GM18870 (cell line): ENCODE data around the gene VTN.

ENCODE experiments used
- ATAC-seq: cut with Tn5 transposase; IDR thresholded peaks from one replicate; pipeline ENCODE4 v1.9.1; 2021; ENCODE audit warnings: moderate library complexity; ENCODE audit not compliant: unreplicated experiment

The VTN gene

GRCh38 chr17:28370744-28371103, 617 bp upstream of the VTN start:
- ATAC-seq, result no peak

- ATAC-seq, result no peak
Observed at GRCh38 chr17:28369684-28370034, 448 bp downstream of the VTN start.

GRCh38 chr17:28368915-28369683, 1.0 kb downstream of the VTN start:
- ATAC-seq, result no peak

- no peak for ATAC-seq
Observed at GRCh38 chr17:28368306-28368831, 1.7 kb downstream of the VTN start.

- no peak for ATAC-seq
Observed at GRCh38 chr17:28367641-28368305, 2.3 kb downstream of the VTN start.

- no peak for ATAC-seq
Observed at GRCh38 chr17:28366605-28367004, 3.5 kb downstream of the VTN start.

GRCh38 chr17:28365487-28365886, 4.6 kb downstream of the VTN start:
- no peak for ATAC-seq

GRCh38 chr17:28364665-28365363, 5.3 kb downstream of the VTN start, which contains the start of gene SEBOX:
Gene SEBOX, minus strand, starts transcription at chr17:28365199. Its CDS starts 48 bp downstream, at chr17:28365151.
- ATAC-seq, result no peak

GRCh38 chr17:28363776-28364650, 6.1 kb downstream of the VTN start:
- ATAC-seq, result no peak

- ATAC-seq, result no peak
Observed at GRCh38 chr17:28363186-28363585, 6.9 kb downstream of the VTN start.

- ATAC-seq, result no peak
Observed at GRCh38 chr17:28357901-28358197, 12.3 kb downstream of the VTN start.

- peak; percentile 80 for ATAC-seq
Observed at GRCh38 chr17:28357061-28357900, 12.8 kb downstream of the VTN start, which contains the start of gene POLDIP2. Gene POLDIP2, minus strand, starts transcription at chr17:28357527. Its CDS starts 79 bp downstream, at chr17:28357448.

GRCh38 chr17:28350271-28350670, 19.8 kb downstream of the VTN start:
- ATAC-seq, result no peak

GRCh38 chr17:28348979-28349378, 21.1 kb downstream of the VTN start:
- no peak for ATAC-seq

- ATAC-seq, result no peak
Observed at GRCh38 chr17:28347261-28347891, 22.7 kb downstream of the VTN start.

- no peak for ATAC-seq
Observed at GRCh38 chr17:28346746-28347246, 23.3 kb downstream of the VTN start.

- ATAC-seq, result no peak
Observed at GRCh38 chr17:28346199-28346580, 23.9 kb downstream of the VTN start.

GRCh38 chr17:28345419-28346198, 24.5 kb downstream of the VTN start:
- ATAC-seq, result no peak
